GM18499 (cell line): ENCODE measurements around the gene RGS10.
"Not testable (repeated sequence)": the region's sequence is repeated elsewhere in the genome, so short reads cannot be mapped to it uniquely, and the experiment has no call there.

ENCODE experiments used
- ATAC-seq: cut with Tn5 transposase; IDR thresholded peaks from one replicate; pipeline ENCODE4 v1.9.1; 2021; ENCODE audit warnings: moderate number of reproducible peaks; ENCODE audit not compliant: insufficient read depth, unreplicated experiment

The RGS10 gene

GRCh38 chr10:119539359-119539825 lies 3.1 kb downstream of the RGS10 start:
- ATAC-seq: no peak

- no peak for ATAC-seq
These were observed 3.7 kb downstream of the RGS10 start for GRCh38 chr10:119538632-119539358.

GRCh38 chr10:119537953-119538630 lies 4.4 kb downstream of the RGS10 start:
- ATAC-seq: no peak

GRCh38 chr10:119536508-119537025 lies 6.0 kb downstream of the RGS10 start:
- no peak for ATAC-seq

- no peak for ATAC-seq
These were observed 6.5 kb downstream of the RGS10 start for GRCh38 chr10:119535837-119536507.

GRCh38 chr10:119535305-119535704 lies 7.2 kb downstream of the RGS10 start:
- no peak for ATAC-seq

- ATAC-seq: no peak
These were observed 9.0 kb downstream of the RGS10 start for GRCh38 chr10:119533473-119533872.

- not testable (repeated sequence) for ATAC-seq
These were observed 9.7 kb downstream of the RGS10 start for GRCh38 chr10:119532791-119533190.

- not testable (repeated sequence) for ATAC-seq
These were observed 10.3 kb downstream of the RGS10 start for GRCh38 chr10:119532251-119532650.

GRCh38 chr10:119531067-119531466 lies 11.5 kb downstream of the RGS10 start:
- ATAC-seq: no peak

- not testable (repeated sequence) for ATAC-seq
These were observed 13.8 kb downstream of the RGS10 start for GRCh38 chr10:119528663-119529237.

- ATAC-seq: no peak
These were observed 15.6 kb downstream of the RGS10 start for GRCh38 chr10:119526621-119527592.

GRCh38 chr10:119526149-119526548 lies 16.4 kb downstream of the RGS10 start:
- ATAC-seq: no peak

- ATAC-seq: no peak
These were observed 17.4 kb downstream of the RGS10 start for GRCh38 chr10:119525116-119525515.

GRCh38 chr10:119524720-119525070 lies 17.8 kb downstream of the RGS10 start:
- ATAC-seq: no peak

GRCh38 chr10:119523895-119524719 lies 18.4 kb downstream of the RGS10 start:
- no peak for ATAC-seq

GRCh38 chr10:119522747-119523426 lies 19.6 kb downstream of the RGS10 start:
- ATAC-seq: no peak
